Uterine smooth muscle cell (primary cell): Measurements from ENCODE around the gene OR52N2. TPM values are rescaled to one million over a fixed set of nuclear protein-coding genes. Genes with fewer than 3 reads are reported as not detected.

ENCODE experiments used
- total RNA-seq: library from RNA; depleted of rRNA; stranded (reverse); fragments of >200 nt; gene quantifications from 2 replicates; pipeline ENCODE4 v1.2.3, GENCODE V29; 2014

OR52N2 gene
- not detected in 2 replicates for total RNA-seq

DNA sequence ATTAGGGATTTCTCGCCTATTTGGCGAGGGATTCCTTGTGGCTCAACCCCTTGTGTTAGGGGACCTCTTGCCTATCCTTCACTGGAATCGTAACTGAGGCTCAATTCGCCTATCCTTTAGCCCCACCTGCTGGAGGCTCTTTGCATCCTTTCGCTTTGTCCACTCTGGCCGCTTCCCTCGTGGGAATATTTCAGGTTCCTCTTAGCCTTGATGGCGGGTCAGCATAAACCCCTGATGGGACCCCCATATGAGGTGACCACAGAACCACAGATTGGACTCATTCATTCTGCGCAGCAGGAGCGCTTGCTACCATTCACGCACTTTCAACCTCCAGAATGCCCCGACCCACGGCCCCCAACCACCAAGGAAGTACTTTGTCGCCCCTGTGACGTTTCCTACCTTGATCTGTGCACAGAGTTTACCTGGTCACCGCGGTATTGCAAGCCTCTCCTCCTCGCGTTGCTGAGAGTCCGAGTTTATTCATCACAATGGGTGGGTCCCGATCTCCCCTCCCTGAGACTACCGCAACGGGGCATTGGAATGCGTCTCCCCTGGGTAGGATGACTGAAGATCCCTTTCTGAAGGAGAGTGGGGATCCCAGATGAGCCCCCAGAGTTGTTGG, at the start of gene OR52N2:
Gene OR52N2 (plus strand): TSS at position 425 of the 622 bp plus-strand sequence. CDS start 11,412 bp downstream, outside the sequence.

DNA sequence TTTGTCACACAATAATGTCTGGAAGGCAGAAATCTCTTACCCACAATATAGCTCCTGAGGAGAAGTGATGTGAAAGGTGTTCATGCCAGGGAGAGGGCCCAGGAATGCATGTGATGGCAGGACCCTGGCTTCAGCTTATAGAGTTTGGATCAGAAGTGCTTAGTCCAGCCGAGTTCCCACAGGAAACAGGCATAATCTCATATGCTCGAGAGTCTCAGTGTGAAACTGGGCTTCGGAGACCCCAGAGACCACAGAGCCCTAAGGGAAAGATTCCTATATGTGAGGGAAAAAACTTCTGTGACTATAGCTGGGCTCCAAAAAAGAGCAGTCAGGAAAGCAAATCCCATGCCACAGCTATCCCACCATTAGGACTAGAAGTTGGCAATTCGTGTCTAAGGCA, 25.5 kb upstream of the OR52N2 start, which contains the start of gene OR52N5:
Gene OR52N5 (minus strand): TSS at position 101 of the 400 bp plus-strand sequence. CDS start 4,721 bp downstream, outside the sequence.

DNA sequence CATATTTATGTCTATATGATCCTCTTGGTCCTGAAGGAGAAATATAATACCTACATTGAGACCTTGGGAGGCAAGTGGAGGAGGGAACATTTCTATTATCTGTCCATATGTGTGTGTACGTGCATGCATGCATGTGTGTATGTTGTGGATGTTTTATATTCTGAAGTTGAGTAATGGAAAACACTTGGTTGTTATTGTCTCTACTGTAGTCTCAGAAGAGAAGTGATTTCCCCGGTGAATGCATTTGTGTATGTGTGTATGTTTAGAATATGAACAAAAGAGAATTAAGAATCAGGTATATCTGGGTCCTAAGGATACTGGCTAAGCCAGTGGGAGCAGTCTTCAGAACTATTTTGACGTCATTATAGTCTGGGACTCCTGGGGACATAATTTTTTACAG, 17.6 kb upstream of the OR52N2 start, which contains the start of gene OR52N1:
Gene OR52N1 (minus strand): TSS at position 101 of the 400 bp plus-strand sequence. CDS start 2,449 bp downstream, outside the sequence.

DNA sequence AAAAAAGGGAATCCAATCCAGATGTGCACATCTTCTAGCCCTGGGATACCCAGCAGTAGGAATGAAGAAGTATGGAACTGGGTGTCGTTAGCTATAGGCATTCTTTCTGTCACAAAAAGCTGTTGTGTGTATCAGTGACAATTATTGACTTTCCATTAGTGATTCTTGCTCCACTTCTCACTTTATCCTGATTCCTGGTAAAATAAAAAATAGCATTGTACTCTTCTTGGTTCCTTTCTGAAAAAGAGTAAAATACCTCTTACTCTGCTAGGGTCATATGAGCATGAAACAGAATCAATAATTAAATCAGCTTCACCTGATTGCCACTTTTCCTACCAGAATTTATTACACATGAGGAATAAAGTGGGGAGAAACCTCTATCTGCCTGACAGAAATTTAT, 33.1 kb downstream of the OR52N2 start, which contains the start of gene OR52E6:
Gene OR52E6 (minus strand): TSS at position 101 of the 400 bp plus-strand sequence. CDS start 0 bp downstream, at position 101.

DNA sequence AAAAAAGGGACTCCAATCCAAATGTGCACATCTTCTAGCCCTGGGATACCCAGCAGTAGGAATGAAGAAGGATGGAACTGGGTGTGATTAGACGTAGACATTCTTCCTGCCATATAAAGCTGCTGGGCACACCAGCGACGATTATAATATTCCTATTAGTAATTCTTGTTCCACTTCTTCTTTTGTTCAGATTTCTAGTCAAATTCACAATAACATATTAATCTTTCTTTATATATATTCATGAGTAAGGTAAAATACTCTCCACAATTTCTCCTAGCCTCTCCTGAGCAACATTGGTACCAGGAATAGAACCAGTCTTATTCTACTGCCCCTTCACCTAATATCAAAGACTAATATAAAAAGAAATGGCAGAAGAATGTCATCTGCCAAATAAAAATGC, 48.9 kb downstream of the OR52N2 start, which contains the start of gene OR52E8:
Gene OR52E8 (minus strand): TSS at position 101 of the 400 bp plus-strand sequence. CDS start 0 bp downstream, at position 101.

Other genes with a start within 250 kb of the OR52N2 start
- not detected in 2 replicates for gene OR52B6, start 228.0 kb upstream of the OR52N2 start, total RNA-seq
- gene TRIM6, start 212.3 kb upstream of the OR52N2 start, total RNA-seq = 6.5 and 12.2 TPM in 2 replicates
- 10.1 and 12.6 TPM in 2 replicates for gene TRIM34, start 183.9 kb upstream of the OR52N2 start, total RNA-seq
- gene TRIM5, start 123.8 kb upstream of the OR52N2 start, total RNA-seq = 37.6 and 52.2 TPM in 2 replicates
- gene TRIM22, start 119.1 kb upstream of the OR52N2 start, total RNA-seq = 46.7 and 73.4 TPM in 2 replicates
- gene OR56B1, start 72.5 kb upstream of the OR52N2 start, total RNA-seq = not detected in 2 replicates
- gene OR52N4, start 54.7 kb upstream of the OR52N2 start, total RNA-seq = not detected in 2 replicates
- not detected in 2 replicates for gene OR52N5, start 25.6 kb upstream of the OR52N2 start, total RNA-seq
- gene OR52N1, start 17.7 kb upstream of the OR52N2 start, total RNA-seq = not detected in 2 replicates
- not detected in 2 replicates for gene OR52E6, start 33.0 kb downstream of the OR52N2 start, total RNA-seq
- not detected in 2 replicates for gene OR52E8, start 48.8 kb downstream of the OR52N2 start, total RNA-seq
- gene OR52E4, start 71.7 kb downstream of the OR52N2 start, total RNA-seq = not detected in 2 replicates
- gene OR52E5, start 84.3 kb downstream of the OR52N2 start, total RNA-seq = not detected in 2 replicates
- gene OR56A3, start 133.3 kb downstream of the OR52N2 start, total RNA-seq = not detected in 2 replicates
- gene OR56A5, start 159.6 kb downstream of the OR52N2 start, total RNA-seq = not detected in 2 replicates
- not detected in 2 replicates for gene OR52L1, start 178.1 kb downstream of the OR52N2 start, total RNA-seq
- gene OR56A4, start 198.0 kb downstream of the OR52N2 start, total RNA-seq = not detected in 2 replicates
- not detected in 2 replicates for gene OR56A1, start 221.8 kb downstream of the OR52N2 start, total RNA-seq